T-helper 22 cell (primary cell): ENCODE measurements around the gene CHCHD4.
"Not testable (repeated sequence)": the region's sequence is repeated elsewhere in the genome, so short reads cannot be mapped to it uniquely, and the experiment has no call there.

ENCODE experiments used
- DNase-seq: peaks from one replicate; pipeline ENCODE4 v3.0.0-alpha.2; 2020; ENCODE audit warnings: low read depth

The CHCHD4 gene

GRCh38 chr3:14120111-14120920 is 4.4 kb downstream of the CHCHD4 start:
- DNase-seq, result no peak

GRCh38 chr3:14119651-14120050 is 5.0 kb downstream of the CHCHD4 start:
- DNase-seq, result no peak

GRCh38 chr3:14118400-14119381 is 6.0 kb downstream of the CHCHD4 start:
- DNase-seq, result no peak

GRCh38 chr3:14117468-14118399 is 6.9 kb downstream of the CHCHD4 start:
- DNase-seq, result no peak

- DNase-seq, result no peak
Measured at GRCh38 chr3:14113965-14114635, 10.6 kb downstream of the CHCHD4 start.

GRCh38 chr3:14110699-14111098 is 14.0 kb downstream of the CHCHD4 start:
- no peak for DNase-seq

- DNase-seq, result not testable (repeated sequence)
Measured at GRCh38 chr3:14109821-14110220, 14.8 kb downstream of the CHCHD4 start.

GRCh38 chr3:14097616-14098391 is 26.9 kb downstream of the CHCHD4 start:
- no peak for DNase-seq

GRCh38 chr3:14096742-14097141 is 27.9 kb downstream of the CHCHD4 start:
- no peak for DNase-seq

GRCh38 chr3:14093831-14094230 is 30.8 kb downstream of the CHCHD4 start:
- no peak for DNase-seq

GRCh38 chr3:14092464-14092863 is 32.2 kb downstream of the CHCHD4 start:
- DNase-seq, result no peak

GRCh38 chr3:14091959-14092358 is 32.7 kb downstream of the CHCHD4 start:
- not testable (repeated sequence) for DNase-seq

- not testable (repeated sequence) for DNase-seq
Measured at GRCh38 chr3:14087461-14087860, 37.2 kb downstream of the CHCHD4 start.

- no peak for DNase-seq
Measured at GRCh38 chr3:14082108-14082657, 42.5 kb downstream of the CHCHD4 start.

GRCh38 chr3:14077310-14077709 is 47.4 kb downstream of the CHCHD4 start:
- no peak for DNase-seq

GRCh38 chr3:14075233-14075632 is 49.4 kb downstream of the CHCHD4 start:
- DNase-seq, result not testable (repeated sequence)

- no peak for DNase-seq
Measured at GRCh38 chr3:14064910-14065309, 59.8 kb downstream of the CHCHD4 start.

- DNase-seq, result no peak
Measured at GRCh38 chr3:14063152-14063551, 61.5 kb downstream of the CHCHD4 start.
